CD4-positive, alpha-beta T cell treated with Interleukin-4 for 4 hours (primary cell): ENCODE measurements around the gene IL17REL.
"Not testable (repeated sequence)": the region's sequence is repeated elsewhere in the genome, so short reads cannot be mapped to it uniquely, and the experiment has no call there.

ENCODE experiments used
- DNase-seq: peaks from one replicate; pipeline ENCODE4 v3.0.0-alpha.2; 2020

The IL17REL gene

GRCh38 chr22:50001388-50002231, 11.0 kb downstream of the IL17REL start:
- DNase-seq: no peak

DNA sequence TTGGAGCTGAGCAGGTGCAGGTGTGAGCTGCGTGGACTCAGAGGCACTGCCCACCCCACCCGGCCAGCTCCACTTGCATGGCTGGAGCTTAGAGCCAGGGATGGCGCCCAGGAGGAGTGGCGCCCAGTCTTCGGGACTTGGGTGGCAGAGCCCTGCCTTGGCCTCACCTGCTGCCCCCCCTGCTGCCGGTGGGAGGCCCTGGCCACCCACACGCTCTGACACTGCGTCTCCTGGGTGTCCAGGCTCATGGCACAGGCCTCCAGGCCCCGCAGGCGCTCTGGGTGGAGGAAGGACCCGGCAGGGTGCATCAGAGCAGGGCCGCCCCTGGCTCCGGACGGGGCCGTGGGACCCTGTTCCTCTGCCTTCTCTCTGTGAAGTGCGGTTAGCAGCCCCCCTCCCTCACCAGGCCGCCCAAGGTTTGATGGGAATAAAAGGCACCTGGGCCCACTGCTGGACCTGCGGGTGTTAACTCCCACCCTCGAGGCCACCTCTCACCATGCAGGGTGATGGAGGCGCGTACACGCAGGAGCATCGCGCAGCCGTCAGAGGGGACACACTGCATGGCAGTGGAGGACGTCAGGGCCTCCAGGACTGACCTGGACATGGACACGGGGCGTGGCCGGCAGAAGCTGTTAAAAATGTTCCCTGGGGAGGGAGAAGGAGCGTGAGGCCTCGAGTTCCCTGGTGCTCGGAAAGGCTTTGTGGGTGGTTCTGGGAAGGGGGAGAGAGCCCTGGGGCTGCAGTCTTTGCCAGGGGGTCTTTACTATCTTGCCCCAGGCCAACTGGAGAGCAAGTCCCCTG, 11.8 kb downstream of the IL17REL start:
- DNase-seq: no peak

- DNase-seq: no peak
These were observed 12.5 kb downstream of the IL17REL start for GRCh38 chr22:49999946-50000586.

DNA sequence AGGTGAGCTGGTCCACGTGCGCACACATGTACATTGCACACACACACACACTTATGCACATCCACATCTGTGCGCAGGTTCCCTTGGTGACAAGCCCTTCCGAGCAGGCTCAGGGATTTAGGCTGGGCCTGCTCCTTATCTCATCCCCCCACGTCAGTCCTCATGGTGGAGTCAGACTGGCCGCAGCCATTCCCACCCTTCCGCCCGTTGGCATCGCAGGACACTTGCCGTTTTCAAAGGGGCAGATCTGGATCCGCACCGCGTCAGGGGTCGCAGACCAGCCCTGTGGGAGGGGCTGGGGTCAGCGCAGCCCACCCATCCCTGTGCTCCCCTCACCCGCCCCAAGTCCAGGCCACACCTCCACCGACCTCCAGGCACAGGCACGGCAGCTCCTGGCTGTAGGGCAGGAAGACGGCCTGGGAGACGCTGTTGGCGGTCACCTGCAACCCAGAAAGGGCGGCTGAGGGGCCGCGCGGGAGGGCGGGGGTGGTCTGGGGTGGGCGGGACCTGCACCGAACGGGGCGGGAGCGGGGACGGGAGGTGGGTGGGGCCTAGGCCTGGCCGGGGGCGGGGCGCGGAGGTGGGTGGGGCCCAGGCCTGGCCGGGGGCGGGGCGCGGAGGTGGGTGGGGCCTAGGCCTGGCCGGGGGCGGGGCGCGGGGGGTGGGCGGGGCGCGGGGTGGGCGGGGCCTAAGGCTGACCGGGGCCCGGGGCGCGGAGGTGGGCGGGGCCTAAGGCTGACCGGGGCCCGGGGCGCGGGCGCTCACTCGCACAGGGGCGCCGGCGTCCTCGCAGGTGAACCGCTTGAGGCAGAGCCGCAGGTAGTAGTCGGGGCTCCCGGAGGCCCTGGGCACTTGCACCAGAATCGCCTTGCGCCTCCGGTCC, 13.3 kb downstream of the IL17REL start:
- no peak for DNase-seq

DNA sequence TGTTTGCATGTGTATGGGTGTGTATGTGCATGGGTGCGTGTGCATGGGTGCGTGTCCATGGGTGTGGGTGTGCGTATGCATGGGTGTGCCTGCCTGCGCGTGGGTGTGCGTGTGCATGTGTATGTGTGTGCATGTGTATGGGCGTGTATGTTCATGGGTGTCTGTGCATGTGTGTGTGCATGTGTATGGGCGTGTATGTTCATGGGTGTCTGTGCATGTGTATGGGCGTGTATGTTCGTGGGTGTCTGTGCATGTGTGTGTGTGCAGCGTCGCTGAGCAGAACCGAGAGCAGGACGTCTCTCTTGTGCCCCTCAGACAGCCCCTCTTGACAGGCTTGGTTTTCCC, 13.9 kb downstream of the IL17REL start:
- no peak for DNase-seq

DNA sequence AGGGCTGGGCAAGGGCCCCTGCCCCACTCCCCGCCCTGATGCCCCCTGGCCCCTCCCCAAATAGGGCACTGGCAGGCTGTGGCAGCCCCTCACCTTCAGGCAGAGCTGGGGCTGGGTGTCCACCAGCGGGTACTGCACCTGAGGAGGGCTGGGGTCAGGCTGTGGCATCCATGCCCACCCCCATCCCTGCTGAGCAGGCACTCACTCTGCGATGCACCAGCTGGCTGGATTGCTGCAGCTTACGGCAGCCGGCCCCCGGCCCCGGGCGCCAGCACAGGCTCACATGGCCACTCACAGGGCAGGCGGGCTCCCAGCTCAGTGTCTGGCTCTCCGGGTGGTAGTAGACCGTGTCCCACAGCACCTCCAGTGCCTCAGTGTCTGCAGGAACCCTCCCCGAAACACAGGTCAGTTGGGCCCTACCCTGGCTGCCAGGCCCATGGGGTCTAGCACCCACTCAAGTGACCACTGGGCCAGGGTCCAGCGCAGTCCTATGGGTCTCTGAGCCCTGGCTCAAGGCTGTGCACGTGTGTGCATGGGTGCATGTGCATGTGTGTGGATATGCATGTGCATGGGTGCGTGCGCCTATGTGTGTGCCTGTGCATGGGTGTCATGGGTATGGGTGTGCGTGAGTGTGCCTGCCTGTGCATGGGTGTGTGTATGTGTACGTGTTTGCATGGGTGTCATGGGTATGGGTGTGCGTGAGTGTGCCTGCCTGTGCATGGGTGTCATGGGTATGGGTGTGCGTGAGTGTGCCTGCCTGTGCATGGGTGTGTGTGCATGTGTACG, 14.4 kb downstream of the IL17REL start:
- DNase-seq: no peak

- no peak for DNase-seq
These were observed 15.3 kb downstream of the IL17REL start for GRCh38 chr22:49997251-49997599.

- no peak for DNase-seq
These were observed 15.9 kb downstream of the IL17REL start for GRCh38 chr22:49996518-49997250.

DNA sequence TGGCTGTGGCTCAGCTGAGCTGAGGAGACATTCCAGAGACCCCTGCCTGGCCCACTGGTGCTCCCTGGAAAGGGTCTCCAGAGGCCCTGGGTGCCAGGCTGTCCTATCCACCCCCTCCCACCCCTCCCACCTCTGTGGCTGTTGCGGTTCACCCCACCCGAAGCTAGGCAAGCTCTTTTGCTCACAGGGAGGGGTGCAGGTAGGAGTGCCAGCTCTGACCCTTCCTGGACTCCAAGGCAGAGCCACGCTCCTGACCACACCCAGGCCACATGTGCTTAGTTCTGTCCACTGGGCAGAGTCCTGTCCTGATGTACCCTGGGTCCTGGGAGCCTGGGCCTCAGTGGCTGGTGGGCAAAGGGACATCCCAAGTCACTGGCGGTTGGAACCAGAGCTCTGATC, 16.4 kb downstream of the IL17REL start:
- DNase-seq: no peak

- no peak for DNase-seq
These were observed 17.0 kb downstream of the IL17REL start for GRCh38 chr22:49995361-49996118.

DNA sequence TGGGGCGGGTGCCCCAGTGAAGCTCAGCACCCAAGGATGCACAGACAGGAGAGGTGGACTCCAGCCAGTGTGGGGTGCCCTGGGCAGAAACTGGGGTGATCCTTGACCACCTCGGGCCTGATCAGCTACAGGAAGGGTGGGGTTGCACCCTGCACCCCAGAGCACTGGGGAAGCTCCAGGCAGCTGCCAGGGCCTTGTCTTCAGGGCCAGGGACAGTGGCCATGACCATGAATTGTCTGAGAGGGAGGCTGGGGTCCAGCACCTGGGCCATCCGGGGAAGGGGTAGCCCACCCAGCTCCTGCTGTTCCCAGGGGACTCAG, 17.6 kb downstream of the IL17REL start:
- DNase-seq: no peak

DNA sequence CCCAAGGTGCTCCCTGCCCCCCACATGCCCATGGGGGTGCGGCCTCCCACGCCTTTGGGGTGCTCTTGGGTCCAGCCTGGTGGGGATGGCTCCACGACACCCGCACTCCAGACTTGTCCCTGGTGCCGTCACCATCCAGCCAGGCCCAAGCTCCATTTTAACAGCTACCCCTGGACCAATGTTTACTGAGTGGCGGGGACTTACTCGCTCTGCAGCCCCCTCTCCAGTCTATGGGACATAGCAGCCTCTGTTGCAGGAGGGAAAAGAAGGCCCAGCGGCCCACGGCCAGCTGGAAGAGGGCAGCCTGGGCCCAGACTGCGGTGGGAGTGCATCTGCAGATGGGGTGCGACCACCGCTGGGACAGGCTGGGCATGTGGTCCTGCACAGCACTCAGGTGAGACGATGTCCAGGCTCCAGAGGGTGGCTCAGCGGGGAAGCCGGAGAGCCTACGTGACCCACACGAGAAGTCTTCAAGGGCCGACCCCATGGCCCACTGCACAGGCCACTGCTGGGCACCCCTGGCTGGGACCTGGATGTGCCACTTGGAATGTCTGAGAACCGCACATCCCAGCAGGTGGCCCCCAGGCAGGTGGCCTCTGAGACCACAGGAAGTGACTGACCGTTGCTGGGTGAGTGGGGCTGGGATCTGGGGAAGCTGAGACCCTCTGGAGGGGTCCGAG, 18.1 kb downstream of the IL17REL start:
- DNase-seq: no peak

GRCh38 chr22:49993649-49994360, 18.8 kb downstream of the IL17REL start:
- no peak for DNase-seq

GRCh38 chr22:49992921-49993648, 19.5 kb downstream of the IL17REL start:
- DNase-seq: peak; percentile 73

- DNase-seq: no peak
These were observed 20.5 kb downstream of the IL17REL start for GRCh38 chr22:49991907-49992533.

DNA sequence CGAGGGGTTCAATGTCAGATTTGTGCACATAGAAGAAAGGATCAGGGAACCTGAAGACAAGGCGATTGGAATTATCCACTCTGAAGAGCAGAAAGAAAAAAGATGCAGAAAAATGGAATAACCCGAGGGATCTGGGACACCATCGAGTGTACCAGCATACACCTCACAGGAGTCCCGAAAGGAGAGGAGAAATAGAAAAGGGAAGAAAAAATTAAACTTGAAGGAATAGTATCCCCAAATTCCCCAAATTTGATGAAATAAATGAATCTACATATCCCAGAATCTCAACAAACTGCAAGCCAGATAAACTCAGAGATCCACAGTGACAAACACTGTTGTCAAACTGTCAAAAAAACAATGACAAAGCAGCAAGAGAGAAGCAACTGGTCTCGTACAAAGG, 21.4 kb downstream of the IL17REL start:
- no peak for DNase-seq

DNA sequence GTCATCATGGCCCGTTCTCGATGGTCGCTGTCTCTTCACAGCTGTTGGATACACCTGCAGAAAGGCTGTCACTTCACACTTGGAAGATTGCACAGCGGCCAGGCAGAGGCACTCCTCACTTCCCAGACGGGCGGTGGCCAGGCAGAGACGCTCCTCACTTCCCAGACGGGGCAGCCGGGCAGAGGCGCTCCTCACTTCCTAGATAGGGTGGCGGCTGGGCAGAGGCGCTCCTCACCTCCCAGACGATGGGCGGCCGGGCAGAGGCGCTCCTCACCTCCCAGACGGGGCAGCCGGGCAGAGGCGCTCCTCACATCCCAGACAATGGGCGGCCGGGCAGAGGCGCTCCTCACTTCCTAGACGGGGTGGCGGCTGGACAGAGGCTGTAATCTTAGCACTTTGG, 22.7 kb downstream of the IL17REL start:
- DNase-seq: not testable (repeated sequence)

DNA sequence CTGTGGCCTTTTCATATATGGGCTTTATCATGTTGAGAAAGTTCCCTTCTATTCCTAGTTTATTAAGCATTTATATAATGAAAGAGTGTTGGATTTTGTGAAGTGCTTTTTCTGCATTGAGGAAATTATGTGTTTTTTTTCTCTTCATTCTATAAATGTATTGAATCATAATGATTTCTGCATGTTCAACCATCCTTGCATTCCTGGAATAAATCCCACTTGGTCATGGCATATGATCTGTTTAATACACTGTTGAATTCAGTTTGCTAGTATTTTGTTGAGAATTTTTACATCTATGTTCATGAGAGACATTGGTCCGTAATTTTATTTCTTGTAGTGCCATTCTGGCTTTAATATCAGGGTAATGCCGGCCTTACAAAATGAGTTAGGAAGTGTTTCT, 26.2 kb downstream of the IL17REL start:
- DNase-seq: no peak
